T47D (cell line): Measurements from ENCODE around the gene CRB2.

ENCODE experiments used
- DNase-seq, 2 experiments: peaks; one replicate each; pipeline versions ENCODE4 v3.0.0 to v3.0.0-alpha.2; 2011 to 2012; ENCODE audit warnings: low read depth in 1 of 2, low spot score in 1 of 2
- JUND ChIP-seq: IDR thresholded peaks from 2 replicates; pipeline ENCODE4 v1.6.1; 2012; ENCODE audit warnings: low read depth
- in situ Hi-C: cut with HindIII; loops from 2 replicates; pipeline ENCODE4 v1.10.0; 2016; ENCODE audit warnings: low sequenced_read_pairs, low pct_unique_long_range_greater_than_20kb

The CRB2 gene

GRCh38 chr9:123401879-123402513 is 46.0 kb downstream of the CRB2 start:
- no peak for TF ChIP-seq JUND
- in situ Hi-C loops: no loop called here
- peak; percentile 73 to 88 for DNase-seq

DNA sequence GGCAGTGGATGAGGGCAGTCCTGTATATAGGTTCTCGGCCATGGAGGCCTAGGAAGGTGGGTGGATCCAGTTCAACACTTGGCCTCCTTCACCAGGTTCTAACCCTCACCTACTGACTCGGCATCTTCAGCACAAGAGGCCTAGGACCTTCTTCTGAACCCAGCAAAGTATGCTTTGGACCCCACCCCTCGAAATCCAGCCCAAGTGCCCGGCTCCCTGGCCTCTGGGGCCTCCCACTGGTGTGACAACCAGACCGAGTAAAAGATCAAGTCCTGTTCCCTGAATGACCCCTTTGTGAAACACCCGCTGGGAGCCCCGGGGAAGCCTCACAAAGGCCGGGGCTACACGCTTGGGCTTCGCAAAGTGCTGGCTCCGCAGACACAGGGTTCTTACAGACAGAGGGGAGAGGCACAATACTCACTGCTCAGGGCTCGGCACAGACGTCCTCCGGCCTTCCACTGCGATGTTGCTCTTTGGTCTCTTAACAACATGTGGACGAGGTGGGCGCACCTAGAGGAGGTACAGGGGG is 47.0 kb downstream of the CRB2 start:
- no peak for TF ChIP-seq JUND
- in situ Hi-C loops: no loop called here
- DNase-seq: no peak

- no peak for DNase-seq
- in situ Hi-C loops: no loop called here
- TF ChIP-seq JUND: no peak
These were observed 50.0 kb downstream of the CRB2 start for GRCh38 chr9:123406016-123406415.

DNA sequence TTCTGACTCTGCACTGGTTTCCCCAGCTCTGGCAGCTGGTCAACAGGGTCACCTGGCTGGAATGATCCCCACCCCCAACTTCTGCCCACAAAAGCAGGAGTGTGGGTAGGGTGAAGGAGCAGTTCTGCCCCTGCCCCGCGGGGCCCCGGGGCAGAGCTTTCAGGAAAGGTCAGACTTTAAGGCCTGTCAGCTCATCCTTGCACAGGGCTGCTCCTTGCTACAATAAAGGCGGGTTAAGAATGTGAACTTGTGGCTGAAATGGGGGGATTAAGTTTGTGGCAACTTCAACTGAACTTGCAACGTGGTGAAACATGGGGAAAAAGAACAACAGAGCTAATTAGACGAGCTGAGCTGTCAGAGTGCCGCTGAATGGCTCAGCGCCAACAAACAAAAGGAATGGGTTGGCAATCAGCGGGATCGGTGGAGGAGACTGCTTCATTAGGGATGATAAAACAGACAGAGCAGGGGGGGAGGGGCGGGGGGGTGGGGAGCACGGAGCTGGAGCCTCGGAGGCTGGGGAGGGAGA is 50.8 kb downstream of the CRB2 start:
- DNase-seq: no peak
- no peak for TF ChIP-seq JUND
- in situ Hi-C loops: no loop called here

DNA sequence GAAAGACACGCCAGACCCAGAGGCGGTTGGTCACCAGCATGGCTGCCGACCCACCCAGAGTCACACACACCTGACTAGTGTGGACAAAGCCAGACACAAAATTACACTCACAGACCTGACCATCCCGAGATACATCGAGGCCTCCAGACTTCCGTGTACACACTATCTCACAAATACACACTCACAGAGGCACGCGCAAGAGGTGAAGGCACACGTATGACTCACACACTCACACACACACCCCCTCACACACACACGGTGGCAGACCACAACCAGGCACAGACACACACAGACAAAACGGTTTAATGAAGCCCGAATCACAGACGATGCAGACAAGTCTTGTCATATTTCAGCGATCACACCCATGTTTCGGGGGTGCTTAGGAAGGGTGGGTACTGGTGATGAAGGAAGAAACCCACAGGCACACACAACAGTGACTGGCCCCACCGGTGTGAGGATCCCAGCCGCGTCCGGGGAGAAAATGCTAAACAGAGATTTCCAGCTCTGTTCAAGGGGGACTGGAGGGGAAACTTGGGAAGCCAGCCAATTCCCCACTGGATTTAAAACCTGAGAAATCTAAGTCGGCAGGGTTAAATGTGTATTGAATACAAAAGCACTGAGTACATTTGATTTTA is 51.3 kb downstream of the CRB2 start:
- TF ChIP-seq JUND: no peak
- in situ Hi-C loops: no loop called here
- DNase-seq: no peak

DNA sequence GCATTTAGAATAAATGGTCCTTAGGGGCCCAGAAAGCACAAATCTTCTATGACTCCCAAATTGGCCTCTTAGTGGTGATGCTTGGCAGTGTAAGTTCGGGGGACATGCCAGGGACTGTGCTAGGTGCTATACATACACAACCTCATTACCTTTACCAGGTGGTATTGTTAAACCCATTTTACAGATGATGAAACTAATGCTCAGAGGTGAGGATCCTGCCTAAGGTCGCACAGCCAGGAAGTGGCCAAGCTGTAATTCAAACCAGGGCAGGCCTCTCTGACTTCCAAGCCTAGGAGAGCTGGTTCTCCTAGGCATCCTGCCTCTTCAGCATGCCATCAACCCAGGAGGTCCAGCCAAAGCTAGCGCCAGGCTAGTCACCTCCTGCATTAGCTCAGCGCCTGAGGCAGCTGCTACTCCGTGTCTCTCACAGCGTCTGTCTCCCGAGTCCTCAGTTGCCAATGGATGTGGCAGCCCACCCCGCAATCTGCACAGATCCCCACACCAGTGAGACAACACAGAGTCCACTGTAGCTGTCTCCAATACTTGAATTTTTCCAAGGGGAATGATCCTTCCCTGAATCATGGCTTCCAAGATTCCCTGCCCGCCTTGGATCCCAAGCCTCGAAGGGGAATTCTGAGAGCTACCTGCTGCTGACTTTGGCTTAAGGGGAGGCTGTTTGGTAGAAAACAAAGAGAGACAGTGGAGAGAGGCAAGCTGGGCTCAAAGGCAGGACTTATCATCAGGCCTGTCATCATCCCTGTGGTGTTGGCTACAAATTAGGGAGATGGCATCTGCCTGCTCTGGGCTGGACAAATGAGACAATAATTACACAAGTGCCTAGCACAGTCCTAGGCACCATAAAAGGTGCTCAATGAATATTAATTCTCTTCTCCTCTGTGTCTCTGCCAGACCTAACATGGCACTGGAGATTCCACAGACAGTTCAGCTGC is 52.6 kb downstream of the CRB2 start:
- in situ Hi-C loops: no loop called here
- TF ChIP-seq JUND: no peak
- DNase-seq: no peak

DNA sequence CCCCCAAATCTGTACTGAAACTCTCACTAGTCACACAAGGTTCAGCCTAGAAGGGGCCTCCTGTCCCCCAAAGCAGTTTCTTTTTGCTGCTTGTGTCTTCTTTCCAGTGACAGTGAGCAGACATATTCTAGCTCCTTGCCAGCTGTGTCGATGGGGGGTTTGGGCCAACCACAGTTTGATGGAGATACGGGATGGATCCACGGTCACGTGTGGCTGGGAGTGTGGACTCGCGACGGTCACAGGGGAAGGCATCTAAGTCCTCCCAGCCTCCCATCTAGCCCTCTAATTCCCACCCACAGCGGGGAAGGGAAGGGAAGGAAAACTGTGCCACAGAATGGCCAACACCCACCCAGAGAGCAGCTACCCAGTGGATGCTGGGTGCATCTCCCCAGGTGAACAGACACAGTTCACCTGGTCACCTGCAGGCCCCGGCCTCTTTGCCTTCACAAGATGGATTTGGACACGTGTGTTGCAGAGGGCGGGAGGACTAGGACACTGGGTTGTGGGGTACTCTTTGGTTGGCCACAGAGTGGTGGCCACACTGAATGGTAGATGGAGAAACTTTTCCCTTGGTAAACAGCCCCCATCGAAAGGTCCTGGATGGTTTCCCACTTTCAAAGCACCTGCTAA is 54.4 kb downstream of the CRB2 start:
- DNase-seq: no peak
- in situ Hi-C loops: no loop called here
- no peak for TF ChIP-seq JUND

DNA sequence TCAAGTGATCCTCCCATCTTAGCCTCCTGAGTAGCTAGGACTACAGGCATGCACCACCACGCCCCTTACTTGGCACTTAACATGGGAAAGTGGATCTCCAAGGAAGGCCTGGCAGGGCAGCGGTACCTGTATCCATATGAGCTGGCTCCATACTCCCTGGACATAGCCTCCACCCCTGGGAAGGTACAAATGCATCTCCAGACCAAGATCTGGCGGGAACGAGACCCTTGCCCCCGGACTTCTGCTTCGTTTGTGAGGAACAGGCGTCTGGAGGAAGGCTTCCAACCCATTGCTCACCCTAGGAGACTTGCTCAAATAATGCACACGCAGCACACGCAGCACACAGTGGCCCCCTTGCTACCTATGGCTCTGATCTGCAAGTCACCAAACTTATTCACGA is 55.2 kb downstream of the CRB2 start:
- in situ Hi-C loops: no loop called here
- no peak for TF ChIP-seq JUND
- DNase-seq: no peak

GRCh38 chr9:123411636-123412035 is 55.6 kb downstream of the CRB2 start:
- DNase-seq: no peak
- in situ Hi-C loops: no loop called here
- TF ChIP-seq JUND: no peak

DNA sequence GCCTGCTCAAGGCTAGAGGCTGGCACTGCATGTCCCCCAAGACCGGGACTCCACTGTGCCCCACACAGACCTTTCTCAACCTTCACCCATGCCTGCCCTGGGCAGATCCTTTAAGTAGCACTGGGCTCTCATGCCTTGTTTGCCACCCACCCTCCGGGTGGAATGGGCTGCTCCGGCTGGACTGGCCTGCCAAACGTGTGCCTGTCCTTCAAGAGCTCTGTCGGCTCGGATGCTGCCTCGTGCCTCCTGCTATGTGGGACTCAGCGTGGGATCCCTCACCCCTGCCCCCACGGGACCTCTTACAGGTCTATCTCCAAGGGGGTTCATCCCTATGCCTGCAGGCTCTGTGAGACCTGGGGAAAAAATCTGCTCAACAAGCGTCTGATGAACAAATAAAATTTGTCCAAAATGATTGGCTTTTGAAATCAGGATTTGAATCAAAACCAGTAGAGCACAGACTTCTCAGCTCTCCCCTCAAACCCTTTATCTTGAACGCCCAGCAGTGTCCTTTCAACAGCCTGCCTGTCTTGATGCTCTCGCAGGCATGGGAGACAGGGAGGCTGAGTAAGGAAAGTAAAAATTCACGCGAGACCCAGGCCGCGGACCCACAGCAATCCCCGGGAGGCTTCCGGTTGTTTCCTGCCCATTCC is 56.3 kb downstream of the CRB2 start:
- in situ Hi-C loops: no loop called here
- no peak for TF ChIP-seq JUND
- no peak for DNase-seq

- in situ Hi-C loops: no loop called here
- no peak for TF ChIP-seq JUND
- no peak for DNase-seq
These were observed 58.2 kb downstream of the CRB2 start for GRCh38 chr9:123414204-123414603.
